Mesodermal cell (in vitro differentiated cells): Measurements from ENCODE around the gene RTL1. TPM values are rescaled to one million over a fixed set of nuclear protein-coding genes. Genes with fewer than 3 reads are reported as not detected.

ENCODE experiments used
- H3K27ac ChIP-seq: 2 replicates; pipeline ENCODE4 v1.7.0; 2013; ENCODE audit warnings: mild to moderate bottlenecking, low read depth, low read length, moderate library complexity; ENCODE audit not compliant: severe bottlenecking
- H3K36me3 ChIP-seq: 2 replicates; pipeline ENCODE4 v1.7.1; 2013; ENCODE audit warnings: mild to moderate bottlenecking, low read length, moderate library complexity; ENCODE audit not compliant: control insufficient read depth, insufficient read depth
- H3K4me1 ChIP-seq: one replicate; pipeline ENCODE4 v1.7.1; 2013; ENCODE audit warnings: mild to moderate bottlenecking, low read length; ENCODE audit not compliant: insufficient read depth, control insufficient read depth, poor library complexity, severe bottlenecking
- H3K4me3 ChIP-seq: 2 replicates; pipeline ENCODE4 v1.7.0; 2013; ENCODE audit warnings: low read length, control low read depth, mild to moderate bottlenecking; ENCODE audit not compliant: insufficient read depth, poor library complexity, severe bottlenecking; ENCODE audit errors: extremely low read depth
- H3K9me3 ChIP-seq: 2 replicates; pipeline ENCODE4 v1.7.1; 2013; ENCODE audit warnings: mild to moderate bottlenecking, low read length, moderate library complexity; ENCODE audit not compliant: control insufficient read depth
- WGBS, 2 experiments: methylation state at CpG; one replicate each; pipeline ENCODE4 v1.1.5; 2013; ENCODE audit warnings: missing lambda C conversion rate in 2 of 2; ENCODE audit not compliant: insufficient coverage in 2 of 2; 5-methylcytosine and 5-hydroxymethylcytosine counted together
- polyA plus RNA-seq, 2 experiments: library from polyadenylated mRNA; stranded (reverse); fragments of 50-300 nt; gene quantifications; one replicate each; pipeline ENCODE4 v1.2.3, GENCODE V29; 2013

RTL1 gene
- 0.26 TPM for polyA plus RNA-seq (2013, experiment 1 of 2)
- 0.30 TPM for polyA plus RNA-seq (2013, experiment 2 of 2)

- no peaks in the 10 kb centered on the region for H3K9me3 ChIP-seq
- peaks cover 14% of the 10 kb centered on the region for H3K4me1 ChIP-seq
- H3K4me3 ChIP-seq: peak within 1 kb of the TSS; percentile 18
- no peak within 1 kb of the TSS for H3K27ac ChIP-seq
- no peaks in the 10 kb centered on the region for H3K36me3 ChIP-seq
- WGBS, 2 experiments: 75 to 82% methylated on average over 9 to 10 of the region's 12 CpGs
These were observed at the start of gene RTL1 for GRCh38 chr14:100903672-100904185. RTL1 (minus strand) TSS chr14:100903722; CDS start chr14:100884788, 18,934 bp downstream.

DNA sequence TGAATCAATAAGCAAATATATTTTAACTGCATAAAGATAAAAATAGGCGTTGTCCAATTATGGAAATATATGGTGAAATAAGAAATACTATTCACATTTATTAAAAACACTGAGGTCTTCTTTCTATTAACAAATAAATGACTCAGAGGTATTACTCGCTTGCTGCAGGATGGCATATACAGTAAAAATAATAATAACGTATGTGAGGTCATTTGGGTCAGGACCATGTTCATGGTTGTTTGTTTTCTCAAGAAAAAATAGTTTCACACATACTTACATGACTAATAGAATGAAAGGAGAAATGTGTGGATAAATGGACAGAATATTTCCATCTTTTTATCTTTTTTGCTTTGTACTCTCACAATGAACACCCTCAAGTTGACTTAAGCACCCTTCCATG, 46.5 kb upstream of the RTL1 start:
- Histone ChIP-seq H3K36me3 (no peaks in the 10 kb centered on the region), H3K27ac (no peak overlapping the region), H3K4me1 (no peaks in the 10 kb centered on the region), H3K9me3 (no peaks in the 10 kb centered on the region), H3K4me3 (no peak overlapping the region)
- no CpG with 5 or more reads among the region's 3 CpGs for WGBS, 2 experiments

- H3K27ac ChIP-seq: no peak overlapping the region
- no peaks in the 10 kb centered on the region for H3K36me3 ChIP-seq
These were observed 40.5 kb upstream of the RTL1 start for GRCh38 chr14:100944052-100944451.

DNA sequence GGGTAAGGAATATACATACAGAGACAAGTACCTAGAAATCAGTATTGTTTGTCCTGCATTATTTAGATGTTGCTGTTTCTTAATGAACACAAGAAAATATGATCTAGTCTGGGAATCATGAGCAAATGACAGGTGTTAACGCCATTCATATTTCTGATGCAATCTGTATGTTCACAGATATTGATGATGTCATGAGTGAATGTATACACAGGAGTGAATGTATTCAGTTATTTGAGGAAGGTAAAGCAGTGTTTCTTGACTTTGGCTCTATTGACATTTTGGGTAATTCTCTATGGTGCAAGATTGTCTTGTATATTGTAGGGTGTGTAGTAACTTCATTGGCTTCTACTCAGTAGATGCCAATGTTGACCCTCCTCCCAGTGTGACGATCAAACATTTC, 26.7 kb upstream of the RTL1 start:
- Histone ChIP-seq H3K36me3 (no peaks in the 10 kb centered on the region), H3K9me3 (peaks cover 8% of the 10 kb centered on the region), H3K27ac (no peak overlapping the region), H3K4me1 (no peaks in the 10 kb centered on the region), H3K4me3 (no peak overlapping the region)
- 80 to 94% methylated on average over 1 to 2 of the region's 2 CpGs for WGBS, 2 experiments

More at GRCh38 chr14:100944052-100944451, 40.5 kb upstream of the RTL1 start:
- Histone ChIP-seq H3K4me3 (no peak overlapping the region), H3K9me3 (no peaks in the 10 kb centered on the region), H3K4me1 (no peaks in the 10 kb centered on the region)
- WGBS, 2 experiments: no CpG with 5 or more reads among the region's 2 CpGs

GRCh38 chr14:100915560-100915959, 12.0 kb upstream of the RTL1 start:
- WGBS, 2 experiments: no CpG with 5 or more reads among the region's 2 CpGs
- Histone ChIP-seq H3K4me3 (no peak overlapping the region), H3K27ac (no peak overlapping the region), H3K36me3 (no peaks in the 10 kb centered on the region), H3K4me1 (no peaks in the 10 kb centered on the region), H3K9me3 (no peaks in the 10 kb centered on the region)

GRCh38 chr14:100914597-100915021, 11.1 kb upstream of the RTL1 start:
- Histone ChIP-seq H3K4me1 (no peaks in the 10 kb centered on the region), H3K36me3 (no peaks in the 10 kb centered on the region), H3K9me3 (no peaks in the 10 kb centered on the region), H3K27ac (no peak overlapping the region), H3K4me3 (no peak overlapping the region)
- WGBS, 2 experiments: 78 to 83% methylated on average over 2 of the region's 3 CpGs

DNA sequence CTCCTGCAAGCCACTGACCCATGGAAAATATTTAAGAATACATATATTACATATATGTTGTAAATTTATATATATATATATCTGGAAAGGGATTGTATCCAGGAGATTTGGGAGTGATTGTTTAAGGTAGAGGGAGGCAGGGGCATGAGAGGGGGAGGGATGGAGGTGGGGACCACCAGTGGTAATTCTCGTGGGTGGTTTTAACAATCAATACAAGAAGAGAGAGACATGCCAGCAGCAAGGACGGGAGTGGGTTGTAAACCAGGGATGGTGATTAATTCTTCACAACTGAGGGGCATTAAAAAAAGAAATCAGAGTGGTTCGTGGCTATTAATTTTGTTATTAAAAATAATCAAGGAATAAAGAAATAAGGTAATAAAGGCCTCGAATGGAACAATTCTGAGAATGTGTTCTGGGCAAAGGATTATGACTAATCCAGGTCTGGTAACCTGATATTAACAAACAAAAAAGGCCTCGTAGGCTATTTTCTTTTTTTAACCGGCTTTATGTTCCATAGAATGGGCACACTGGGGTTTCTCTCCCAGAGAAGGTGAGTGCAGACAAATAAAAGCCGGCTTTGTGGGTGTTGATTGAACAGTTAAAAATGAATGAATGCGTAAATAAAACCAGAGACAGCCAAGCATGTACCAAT, 8.3 kb upstream of the RTL1 start:
- Histone ChIP-seq H3K4me1 (no peaks in the 10 kb centered on the region), H3K27ac (no peak overlapping the region), H3K4me3 (no peak overlapping the region), H3K36me3 (no peaks in the 10 kb centered on the region), H3K9me3 (no peaks in the 10 kb centered on the region)
- WGBS, 2 experiments: 78 to 82% methylated on average over 5 to 6 of the region's 8 CpGs

GRCh38 chr14:100910888-100911664, 7.6 kb upstream of the RTL1 start:
- Histone ChIP-seq H3K4me3 (no peak overlapping the region), H3K4me1 (no peaks in the 10 kb centered on the region), H3K36me3 (no peaks in the 10 kb centered on the region), H3K9me3 (no peaks in the 10 kb centered on the region), H3K27ac (no peak overlapping the region)
- WGBS, 2 experiments: 95 to 96% methylated on average over 17 to 18 of the region's 21 CpGs

DNA sequence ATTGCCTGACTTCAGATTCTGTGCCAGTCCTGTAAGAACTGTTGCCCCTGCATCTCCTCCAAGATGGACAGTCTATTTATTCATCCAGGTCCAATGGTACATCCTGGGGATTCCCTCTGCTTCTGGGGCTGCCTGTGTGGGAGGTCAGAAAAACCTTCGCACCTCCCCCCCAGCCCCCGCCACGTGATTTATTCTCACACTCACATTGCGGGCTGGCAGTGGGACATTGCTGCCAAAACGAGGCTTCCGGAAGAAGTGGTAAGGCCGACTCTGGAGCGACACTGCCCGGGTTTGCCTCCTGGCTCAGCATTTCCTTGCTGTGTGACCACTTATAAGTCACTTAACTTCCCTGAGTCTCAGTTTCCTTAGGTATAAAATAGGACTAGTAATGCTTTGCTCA, 5.9 kb upstream of the RTL1 start:
- Histone ChIP-seq H3K36me3 (no peaks in the 10 kb centered on the region), H3K27ac (no peak overlapping the region), H3K4me1 (no peaks in the 10 kb centered on the region), H3K9me3 (no peaks in the 10 kb centered on the region), H3K4me3 (no peak overlapping the region)
- WGBS, 2 experiments: 90 to 92% methylated on average over 9 of the region's 9 CpGs

GRCh38 chr14:100907240-100907639, 3.7 kb upstream of the RTL1 start:
- 83 to 93% methylated on average over 5 to 6 of the region's 8 CpGs for WGBS, 2 experiments
- Histone ChIP-seq H3K27ac (no peak overlapping the region), H3K4me3 (no peak overlapping the region), H3K4me1 (no peaks in the 10 kb centered on the region), H3K36me3 (no peaks in the 10 kb centered on the region), H3K9me3 (no peaks in the 10 kb centered on the region)

DNA sequence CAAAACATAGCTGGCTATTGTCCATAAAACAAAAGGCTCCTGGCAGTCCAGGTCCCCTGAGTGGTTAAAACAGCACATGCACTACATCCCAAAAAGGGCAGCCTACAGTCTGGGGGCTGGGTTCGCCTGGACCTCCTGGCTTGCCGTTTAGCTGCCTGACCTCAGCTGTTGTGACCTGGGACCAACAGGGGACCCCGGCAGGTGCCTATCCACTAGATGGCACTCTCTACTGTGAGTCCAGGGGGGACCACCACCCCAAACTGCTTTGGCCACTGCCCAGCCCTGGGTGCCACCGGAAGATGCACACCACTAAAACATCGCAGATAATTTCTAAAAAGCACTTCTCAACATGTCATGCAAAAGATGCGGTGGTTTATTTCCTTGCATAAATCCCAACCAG, 2.9 kb upstream of the RTL1 start:
- H3K9me3 ChIP-seq: no peaks in the 10 kb centered on the region
- H3K4me3 ChIP-seq: no peak overlapping the region
- H3K27ac ChIP-seq: no peak overlapping the region
- H3K36me3 ChIP-seq: no peaks in the 10 kb centered on the region
- 50% methylated on average over 6 of the region's 6 CpGs for WGBS, 2 experiments
- H3K4me1 ChIP-seq: no peaks in the 10 kb centered on the region
